ENCODE results near the gene CIDEC. TPM values are rescaled to one million over a fixed set of nuclear protein-coding genes. Genes with fewer than 3 reads are reported as not detected.
"Not testable (repeated sequence)": the region's sequence is repeated elsewhere in the genome, so short reads cannot be mapped to it uniquely, and the experiment has no call there.

Gene CIDEC
- total RNA-seq, 1 donor = not detected

DNA sequence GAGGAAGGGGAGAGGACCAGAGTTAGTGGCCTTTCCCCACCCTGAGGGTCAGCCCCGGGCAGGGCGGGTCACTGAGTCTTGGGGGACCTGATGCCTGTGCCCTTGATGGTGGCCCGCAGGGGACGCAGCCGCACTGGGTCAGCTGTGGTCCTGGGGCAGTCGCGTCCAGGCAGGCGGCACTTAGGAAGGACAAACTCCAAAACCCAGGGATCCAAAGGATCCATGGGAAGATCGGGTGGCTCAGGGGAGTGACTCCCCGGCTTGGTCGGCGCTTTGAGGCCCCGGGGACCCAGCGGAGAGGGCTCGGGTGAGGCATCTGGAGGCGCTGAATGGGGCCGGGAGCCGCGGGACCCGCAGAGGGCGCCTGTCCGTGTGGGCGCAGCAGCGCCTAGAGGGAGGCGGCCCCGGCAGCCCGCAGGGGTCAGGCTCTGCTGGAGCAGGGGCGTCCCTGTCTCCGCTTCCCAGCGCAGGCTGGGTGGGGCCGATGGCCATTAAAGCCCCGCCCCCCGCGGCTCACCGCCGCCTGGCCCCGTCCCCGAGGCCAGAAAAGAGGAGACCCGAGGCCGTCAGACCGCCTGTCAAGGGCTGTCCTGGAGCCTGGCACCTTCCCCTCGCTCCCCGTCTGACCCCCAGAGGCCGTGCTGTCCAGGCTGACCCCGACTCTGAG is 17.5 kb downstream of the CIDEC start:
- H3K4me3 ChIP-seq (ENCODE audit: low read depth, low read length) = no peak overlapping the region
- TF ChIP-seq, protein P1, sequence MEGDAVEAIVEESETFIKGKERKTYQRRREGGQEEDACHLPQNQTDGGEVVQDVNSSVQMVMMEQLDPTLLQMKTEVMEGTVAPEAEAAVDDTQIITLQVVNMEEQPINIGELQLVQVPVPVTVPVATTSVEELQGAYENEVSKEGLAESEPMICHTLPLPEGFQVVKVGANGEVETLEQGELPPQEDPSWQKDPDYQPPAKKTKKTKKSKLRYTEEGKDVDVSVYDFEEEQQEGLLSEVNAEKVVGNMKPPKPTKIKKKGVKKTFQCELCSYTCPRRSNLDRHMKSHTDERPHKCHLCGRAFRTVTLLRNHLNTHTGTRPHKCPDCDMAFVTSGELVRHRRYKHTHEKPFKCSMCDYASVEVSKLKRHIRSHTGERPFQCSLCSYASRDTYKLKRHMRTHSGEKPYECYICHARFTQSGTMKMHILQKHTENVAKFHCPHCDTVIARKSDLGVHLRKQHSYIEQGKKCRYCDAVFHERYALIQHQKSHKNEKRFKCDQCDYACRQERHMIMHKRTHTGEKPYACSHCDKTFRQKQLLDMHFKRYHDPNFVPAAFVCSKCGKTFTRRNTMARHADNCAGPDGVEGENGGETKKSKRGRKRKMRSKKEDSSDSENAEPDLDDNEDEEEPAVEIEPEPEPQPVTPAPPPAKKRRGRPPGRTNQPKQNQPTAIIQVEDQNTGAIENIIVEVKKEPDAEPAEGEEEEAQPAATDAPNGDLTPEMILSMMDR (IDR thresholded peaks at IDR 0.05; ENCODE audit: insufficient read depth, low read depth, low read length) = peak; percentile 61
- peak; percentile 79 for DNase-seq (ENCODE audit: low read depth)

DNA sequence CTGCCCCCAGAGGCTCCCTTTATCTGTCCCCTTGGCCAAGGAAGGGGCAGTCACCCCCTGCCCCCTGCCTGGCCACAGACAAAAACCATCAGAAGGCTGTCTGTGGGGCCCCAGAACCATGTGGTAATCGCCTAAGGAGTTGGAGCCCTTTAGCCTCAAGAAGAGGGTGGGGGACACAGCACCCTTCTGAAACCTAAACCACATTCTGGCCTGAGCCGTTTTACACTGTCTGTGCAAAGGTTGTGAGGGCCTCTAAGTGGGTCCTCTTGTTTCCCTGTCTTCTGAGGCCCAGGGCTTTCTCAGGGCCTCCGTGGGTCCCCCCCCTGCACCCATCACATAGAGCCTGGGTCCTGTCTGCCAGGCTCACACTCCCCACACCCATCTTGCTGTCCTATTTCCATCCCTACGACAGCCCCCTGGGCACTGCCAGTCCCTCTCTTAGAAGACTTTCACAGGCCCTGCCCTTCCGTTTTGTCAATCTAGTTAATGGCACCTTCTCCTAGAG is 18.4 kb downstream of the CIDEC start:
- TF ChIP-seq, protein P1 (IDR thresholded peaks at IDR 0.05; ENCODE audit: insufficient read depth, low read depth, low read length) = no peak
- no peak overlapping the region for H3K4me3 ChIP-seq (ENCODE audit: low read depth, low read length)
- DNase-seq (ENCODE audit: low read depth) = no peak

DNA sequence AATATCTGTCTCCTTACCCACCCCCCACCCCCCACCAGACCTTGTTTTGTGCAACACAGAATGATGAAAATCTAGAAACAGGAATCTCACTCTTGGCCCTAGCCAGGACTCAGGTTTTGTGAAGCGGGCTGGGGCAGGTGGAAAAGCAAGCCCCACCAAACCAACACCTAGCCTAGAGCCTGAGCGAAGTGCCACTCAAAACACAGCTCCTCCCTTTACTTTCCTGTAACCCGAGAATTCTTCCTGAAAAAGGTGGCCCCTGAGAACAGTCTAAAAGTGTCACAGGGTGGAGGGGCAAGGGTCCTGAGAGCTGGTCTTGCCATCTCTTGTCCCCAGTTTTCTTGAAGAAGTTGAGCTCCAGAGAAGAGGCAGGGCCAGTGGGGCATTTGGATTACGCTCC is 18.9 kb downstream of the CIDEC start:
- TF ChIP-seq, protein P1 (IDR thresholded peaks at IDR 0.05; ENCODE audit: insufficient read depth, low read depth, low read length) = no peak
- DNase-seq (ENCODE audit: low read depth) = no peak

DNA sequence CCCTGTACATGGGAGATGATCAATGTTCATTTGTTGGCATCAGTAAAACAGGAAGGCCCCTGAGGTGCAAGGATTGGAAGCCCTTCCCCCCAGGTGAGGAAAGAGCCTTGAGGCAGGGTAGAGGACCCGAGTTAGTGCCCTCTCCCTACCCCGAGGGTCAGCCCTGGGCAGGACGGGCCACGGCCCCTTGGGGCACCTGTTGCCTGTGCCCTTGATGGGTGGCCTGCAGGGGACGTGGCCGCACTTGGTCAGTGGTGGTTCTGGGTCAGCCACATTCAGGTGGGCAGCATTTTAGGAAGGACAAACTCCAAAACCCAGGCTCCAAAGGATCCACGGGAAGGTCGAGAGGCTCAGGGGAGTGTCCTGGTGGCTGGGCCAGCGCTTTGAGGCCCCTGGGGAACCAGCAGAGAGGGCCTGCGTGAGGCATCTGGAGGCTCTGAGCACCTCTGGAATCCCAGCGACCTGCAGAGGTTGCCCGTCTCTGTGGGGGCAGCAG is 20.5 kb downstream of the CIDEC start:
- TF ChIP-seq, protein P1 (IDR thresholded peaks at IDR 0.05; ENCODE audit: insufficient read depth, low read depth, low read length) = no peak
- H3K4me3 ChIP-seq (ENCODE audit: low read depth, low read length) = no peak overlapping the region
- DNase-seq (ENCODE audit: low read depth) = no peak

More for the DNA sequence above, 18.9 kb downstream of the CIDEC start:
- no peak overlapping the region for H3K4me3 ChIP-seq (ENCODE audit: low read depth, low read length)

DNA sequence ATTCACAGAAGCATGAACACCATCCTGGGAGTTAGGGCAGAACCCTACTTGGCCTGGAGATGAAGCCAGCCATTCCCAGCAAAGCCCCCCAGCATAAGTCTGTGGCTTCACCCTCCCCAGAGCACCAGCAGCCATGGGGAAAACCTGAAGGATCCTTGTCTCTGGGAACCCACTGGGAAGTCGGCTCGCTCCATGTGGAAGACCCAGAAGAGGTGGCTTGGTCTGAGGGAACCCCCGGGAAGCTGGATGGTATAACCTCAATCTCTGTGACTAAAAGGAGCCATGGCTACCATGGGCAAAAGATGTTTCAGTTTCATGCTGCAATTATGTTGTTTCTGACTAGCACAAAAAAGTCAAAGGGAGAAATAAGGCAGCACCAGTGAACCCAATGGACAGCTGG is 24.5 kb downstream of the CIDEC start:
- TF ChIP-seq, protein P1 (IDR thresholded peaks at IDR 0.05; ENCODE audit: insufficient read depth, low read depth, low read length) = no peak
- H3K4me3 ChIP-seq (ENCODE audit: low read depth, low read length) = no peak overlapping the region
- no peak for DNase-seq (ENCODE audit: low read depth)

DNA sequence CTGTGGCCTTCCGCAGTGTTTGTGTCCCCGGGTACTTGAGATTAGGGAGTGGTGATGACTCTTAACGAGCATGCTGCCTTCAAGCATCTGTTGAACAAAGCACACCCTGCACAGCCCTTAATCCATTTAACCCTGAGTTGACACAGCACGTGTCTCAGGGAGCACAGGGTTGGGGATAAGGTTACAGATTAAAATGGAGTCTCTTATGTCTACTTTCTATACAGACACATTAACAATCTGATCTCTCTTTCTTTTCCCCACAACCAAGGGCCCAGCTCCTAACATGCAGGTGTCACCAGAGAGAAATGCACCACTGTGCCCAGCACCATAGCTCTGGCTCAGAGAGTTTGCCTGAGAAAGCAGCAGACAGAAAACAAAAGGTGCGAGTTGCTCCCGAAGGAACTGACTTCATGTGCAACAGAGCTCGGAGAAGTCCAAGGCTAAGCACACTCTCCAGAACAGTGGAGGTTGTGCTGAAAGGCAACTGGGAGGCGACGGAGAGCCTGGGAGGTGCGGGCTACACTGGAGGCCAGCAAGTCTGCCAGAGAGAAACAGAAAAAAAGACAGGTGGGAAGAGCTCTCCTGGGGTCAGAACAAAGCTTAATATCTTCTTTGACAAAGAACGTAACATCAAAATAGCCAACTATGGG is 25.6 kb downstream of the CIDEC start:
- DNase-seq (ENCODE audit: low read depth); H3K4me3 ChIP-seq (ENCODE audit: low read depth, low read length): not testable (repeated sequence)

DNA sequence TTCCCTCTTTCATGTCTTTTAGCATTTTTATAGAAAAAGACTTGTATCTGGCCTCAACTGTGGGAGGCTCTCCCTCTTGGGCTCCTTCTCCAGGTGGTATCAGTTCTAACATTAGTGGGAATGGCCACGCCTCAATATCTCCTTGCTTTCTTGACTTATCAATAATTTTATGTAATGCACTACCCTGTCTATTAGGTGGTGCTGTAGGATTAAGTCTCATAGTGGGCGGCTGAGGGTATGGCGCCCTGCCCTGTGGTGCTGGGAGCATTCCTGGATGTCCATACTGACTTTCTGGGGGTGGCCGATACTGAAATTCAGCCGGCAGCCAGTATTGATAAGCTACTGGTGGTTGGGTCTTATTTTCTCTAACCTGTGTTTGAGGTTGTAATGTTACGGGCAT is 27.5 kb downstream of the CIDEC start:
- H3K4me3 ChIP-seq (ENCODE audit: low read depth, low read length) = no peak overlapping the region
- no peak for DNase-seq (ENCODE audit: low read depth)
- TF ChIP-seq, protein P1 (IDR thresholded peaks at IDR 0.05; ENCODE audit: insufficient read depth, low read depth, low read length) = no peak

DNA sequence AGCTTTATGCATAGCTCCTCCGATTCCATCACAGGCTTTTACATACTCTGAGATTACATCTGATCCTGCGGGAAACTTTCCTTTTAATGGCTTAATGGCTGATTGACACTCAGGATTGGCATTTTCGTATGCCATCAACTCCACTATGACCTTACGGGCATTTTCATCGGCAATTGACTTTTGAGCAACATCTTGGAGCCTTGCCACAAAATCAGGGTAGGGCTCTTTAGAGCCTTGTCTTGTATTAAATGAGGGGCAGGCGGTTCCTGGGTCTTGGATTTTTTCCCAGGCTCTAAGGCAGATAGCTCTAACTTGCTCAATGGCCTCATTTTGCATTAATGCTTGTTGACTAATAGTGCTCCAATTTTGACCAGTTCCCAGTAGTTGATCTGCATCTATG is 28.1 kb downstream of the CIDEC start:
- H3K4me3 ChIP-seq (ENCODE audit: low read depth, low read length); DNase-seq (ENCODE audit: low read depth): not testable (repeated sequence)

DNA sequence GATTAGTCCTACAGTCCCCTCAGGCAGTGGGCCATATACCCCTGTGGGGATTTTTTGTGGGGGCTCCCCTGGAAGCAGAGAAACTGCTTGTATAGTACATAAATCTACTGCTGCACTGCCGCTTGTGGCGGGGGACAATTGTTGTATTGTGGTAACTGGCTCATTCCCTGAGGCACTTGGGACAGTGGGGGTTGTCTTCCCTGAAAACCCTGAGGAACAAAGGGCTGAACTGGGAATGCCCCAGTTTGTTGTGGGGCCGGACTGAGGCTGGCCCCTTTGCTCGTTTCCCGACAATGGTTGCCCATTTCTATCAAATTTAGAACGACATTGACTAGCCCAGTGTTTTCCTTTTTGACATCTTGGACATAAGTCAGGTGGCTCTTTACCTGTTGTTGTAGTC is 28.7 kb downstream of the CIDEC start:
- not testable (repeated sequence) for DNase-seq (ENCODE audit: low read depth); H3K4me3 ChIP-seq (ENCODE audit: low read depth, low read length)

Data from fibroblast of villous mesenchyme (primary cell).